ENCODE measurements around the gene LIMA1. TPM values are rescaled to one million over a fixed set of nuclear protein-coding genes. Genes with fewer than 3 reads are reported as not detected.

Gene LIMA1
- total RNA-seq, 2 experiments from 2014 or later = 4.6 to 5.1 TPM

DNA sequence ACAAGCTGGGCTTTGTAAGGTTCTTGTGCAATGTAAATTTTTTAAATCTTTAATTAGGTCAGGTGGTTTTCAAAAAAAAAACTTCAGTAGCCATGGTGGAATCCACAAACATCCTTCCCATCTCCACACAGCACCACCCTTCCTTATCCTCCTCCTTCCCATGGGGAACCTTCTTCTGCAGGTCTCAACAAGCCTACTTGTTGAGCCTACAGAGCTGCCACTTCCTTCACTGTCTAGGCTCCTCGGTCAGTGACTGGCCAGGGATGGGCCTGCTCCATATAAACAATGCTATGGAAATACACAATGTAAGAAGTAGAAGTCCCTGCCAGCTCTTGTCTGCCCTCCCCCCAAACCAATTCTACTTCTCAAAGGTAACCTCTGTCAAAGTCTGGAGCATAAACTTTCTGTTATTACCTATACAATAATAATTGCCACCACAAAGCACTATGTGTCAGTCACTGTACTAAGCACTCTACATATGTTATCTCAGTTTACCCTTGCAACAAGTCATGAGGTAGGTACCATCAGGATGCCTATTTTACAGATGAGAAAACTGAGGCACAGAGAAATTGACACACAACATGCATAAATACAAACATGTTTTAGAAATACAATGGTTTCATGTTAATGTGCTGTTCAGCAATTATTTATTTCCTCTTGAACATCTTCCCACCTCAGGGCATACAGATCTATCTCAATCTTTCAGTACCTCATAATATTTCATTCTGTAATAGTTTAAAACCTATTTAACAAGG, 17.4 kb downstream of the LIMA1 start:
- Mint-ChIP-seq H3K27ac (no peak overlapping the region), H3K36me3 (ENCODE audit: low read depth) (no peaks in the 10 kb centered on the region), H3K9me3 (no peaks in the 10 kb centered on the region), H3K27me3 (no peaks in the 10 kb centered on the region), H3K4me3 (no peak overlapping the region), H3K4me1 (ENCODE audit: low read depth) (no peaks in the 10 kb centered on the region)
- Histone ChIP-seq H3K36me3 (ENCODE audit: insufficient read depth, low read length) (no peaks in the 10 kb centered on the region), H3K9me3 (ENCODE audit: control insufficient read depth in 1 of 2, insufficient read depth in 1 of 2, low read length in 2 of 2) (no peaks in the 10 kb centered on the region), H3K4me3 (ENCODE audit: low read length) (no peak overlapping the region), H3K4me1 (ENCODE audit: insufficient read depth, low read length) (no peaks in the 10 kb centered on the region), H3K27ac (ENCODE audit: low read depth in 1 of 2, low read length in 2 of 2) (no peak overlapping the region), H3K27me3 (ENCODE audit: control insufficient read depth in 1 of 2, insufficient read depth in 2 of 2, low read length in 2 of 2) (no peaks in the 10 kb centered on the region)
- ChIA-PET POLR2A (no interaction called here), CTCF (no interaction called here)
- DNase-seq (no peak), ATAC-seq (ENCODE audit: poor library complexity) (no peak)
- intact Hi-C loops (cut with DNase I, micrococcal nuclease) = no loop called here
- no peak for TF ChIP-seq CTCF (IDR thresholded peaks at IDR 0.05)

DNA sequence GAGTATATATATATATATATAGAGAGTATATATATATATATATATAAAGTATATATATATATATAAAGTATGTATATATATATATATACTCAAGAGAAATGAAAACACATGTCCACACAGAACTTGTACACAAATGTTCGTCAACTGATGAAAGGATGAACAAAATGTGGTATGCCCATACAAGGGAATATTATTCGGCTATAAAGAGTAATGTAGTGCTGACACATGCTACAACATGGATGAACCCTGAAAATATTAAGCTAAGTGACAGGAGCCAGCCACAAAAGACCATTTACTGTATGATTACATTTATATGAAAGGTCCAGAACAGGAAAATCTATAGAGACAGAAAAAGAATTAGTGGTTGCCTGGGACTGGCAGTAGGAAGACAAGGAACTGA, 19.5 kb downstream of the LIMA1 start:
- Histone ChIP-seq H3K27me3 (ENCODE audit: control insufficient read depth in 1 of 2, insufficient read depth in 2 of 2, low read length in 2 of 2) (no peaks in the 10 kb centered on the region), H3K4me1 (ENCODE audit: insufficient read depth, low read length) (no peaks in the 10 kb centered on the region), H3K4me3 (ENCODE audit: low read length) (no peak overlapping the region), H3K9me3 (ENCODE audit: control insufficient read depth in 1 of 2, insufficient read depth in 1 of 2, low read length in 2 of 2) (no peaks in the 10 kb centered on the region), H3K36me3 (ENCODE audit: insufficient read depth, low read length) (no peaks in the 10 kb centered on the region), H3K27ac (ENCODE audit: low read depth in 1 of 2, low read length in 2 of 2) (no peak overlapping the region)
- Mint-ChIP-seq H3K4me1 (ENCODE audit: low read depth) (no peaks in the 10 kb centered on the region), H3K4me3 (no peak overlapping the region), H3K27ac (no peak overlapping the region), H3K9me3 (no peaks in the 10 kb centered on the region), H3K36me3 (ENCODE audit: low read depth) (no peaks in the 10 kb centered on the region), H3K27me3 (no peaks in the 10 kb centered on the region)
- ChIA-PET POLR2A (no interaction called here), CTCF (no interaction called here)
- DNase-seq (no peak), ATAC-seq (ENCODE audit: poor library complexity) (no peak)
- no peak for TF ChIP-seq CTCF (IDR thresholded peaks at IDR 0.05)
- intact Hi-C loops (cut with DNase I, micrococcal nuclease) = no loop called here

DNA sequence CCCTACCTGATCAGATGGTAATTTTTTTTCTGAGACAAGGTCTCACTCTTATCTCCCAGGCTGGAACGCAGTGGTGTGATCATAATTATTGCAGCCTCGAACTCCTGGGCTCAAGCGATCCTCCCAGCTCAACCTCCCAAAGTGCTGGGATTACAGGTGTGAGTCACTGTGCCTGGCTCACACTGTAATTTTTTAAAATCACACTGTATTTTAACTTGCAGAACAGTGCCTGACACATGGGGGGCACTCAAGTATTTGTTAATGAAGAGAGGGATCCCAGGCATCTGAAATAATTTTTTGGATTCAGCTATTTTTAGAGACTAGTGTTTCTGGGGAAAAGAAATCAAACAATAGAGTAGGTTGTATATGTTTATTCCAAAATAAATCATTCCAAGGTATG, 21.7 kb downstream of the LIMA1 start:
- ATAC-seq (ENCODE audit: poor library complexity) = no peak

More for the DNA sequence above, 21.7 kb downstream of the LIMA1 start:
- intact Hi-C loops (cut with DNase I, micrococcal nuclease) = no loop called here
- H3K9me3 Mint-ChIP-seq = no peaks in the 10 kb centered on the region
- Histone ChIP-seq H3K36me3 (ENCODE audit: insufficient read depth, low read length) (no peaks in the 10 kb centered on the region), H3K9me3 (ENCODE audit: control insufficient read depth in 1 of 2, insufficient read depth in 1 of 2, low read length in 2 of 2) (no peaks in the 10 kb centered on the region), H3K4me3 (ENCODE audit: low read length) (no peak overlapping the region), H3K27ac (ENCODE audit: low read depth in 1 of 2, low read length in 2 of 2) (no peak overlapping the region), H3K4me1 (ENCODE audit: insufficient read depth, low read length) (no peaks in the 10 kb centered on the region), H3K27me3 (ENCODE audit: control insufficient read depth in 1 of 2, insufficient read depth in 2 of 2, low read length in 2 of 2) (no peaks in the 10 kb centered on the region)
- H3K4me3 Mint-ChIP-seq = no peak overlapping the region
- no peak overlapping the region for H3K27ac Mint-ChIP-seq
- ChIA-PET CTCF (no interaction called here), POLR2A (no interaction called here)
- no peaks in the 10 kb centered on the region for H3K36me3 Mint-ChIP-seq (ENCODE audit: low read depth)
- no peaks in the 10 kb centered on the region for H3K27me3 Mint-ChIP-seq
- DNase-seq = no peak
- TF ChIP-seq CTCF (IDR thresholded peaks at IDR 0.05) = no peak
- no peaks in the 10 kb centered on the region for H3K4me1 Mint-ChIP-seq (ENCODE audit: low read depth)
